GM12801 (cell line): ENCODE results near the gene FRMD4A.

Experiments
- TF ChIP-seq, protein P1 (sequence below): IDR thresholded peaks from one replicate; pipeline ENCODE4 v1.5.1; 2011; ENCODE audit warnings: control low read depth; ENCODE audit not compliant: insufficient read length; ENCODE audit errors: extremely low read depth

Gene FRMD4A

DNA sequence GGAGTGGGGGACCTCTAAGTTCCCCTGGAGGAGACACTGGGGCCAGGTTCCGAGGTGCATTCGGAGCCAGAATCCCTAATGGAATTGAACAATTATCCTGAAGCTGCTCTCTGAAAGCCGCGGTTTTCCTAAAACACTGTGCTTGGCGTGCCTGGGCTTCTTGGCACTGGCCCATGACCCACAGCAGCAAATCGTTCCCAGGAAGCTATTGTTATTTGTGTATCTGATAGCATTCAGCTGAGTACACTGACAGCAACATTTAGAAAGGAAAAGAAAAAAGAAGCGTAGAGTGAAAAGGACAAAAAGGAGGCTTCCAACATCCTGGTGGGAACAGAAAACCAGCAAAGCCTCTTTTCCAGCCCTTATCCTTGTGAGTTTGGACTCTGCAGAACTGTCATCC lies 339.8 kb downstream of the FRMD4A start:
- TF ChIP-seq, protein P1, sequence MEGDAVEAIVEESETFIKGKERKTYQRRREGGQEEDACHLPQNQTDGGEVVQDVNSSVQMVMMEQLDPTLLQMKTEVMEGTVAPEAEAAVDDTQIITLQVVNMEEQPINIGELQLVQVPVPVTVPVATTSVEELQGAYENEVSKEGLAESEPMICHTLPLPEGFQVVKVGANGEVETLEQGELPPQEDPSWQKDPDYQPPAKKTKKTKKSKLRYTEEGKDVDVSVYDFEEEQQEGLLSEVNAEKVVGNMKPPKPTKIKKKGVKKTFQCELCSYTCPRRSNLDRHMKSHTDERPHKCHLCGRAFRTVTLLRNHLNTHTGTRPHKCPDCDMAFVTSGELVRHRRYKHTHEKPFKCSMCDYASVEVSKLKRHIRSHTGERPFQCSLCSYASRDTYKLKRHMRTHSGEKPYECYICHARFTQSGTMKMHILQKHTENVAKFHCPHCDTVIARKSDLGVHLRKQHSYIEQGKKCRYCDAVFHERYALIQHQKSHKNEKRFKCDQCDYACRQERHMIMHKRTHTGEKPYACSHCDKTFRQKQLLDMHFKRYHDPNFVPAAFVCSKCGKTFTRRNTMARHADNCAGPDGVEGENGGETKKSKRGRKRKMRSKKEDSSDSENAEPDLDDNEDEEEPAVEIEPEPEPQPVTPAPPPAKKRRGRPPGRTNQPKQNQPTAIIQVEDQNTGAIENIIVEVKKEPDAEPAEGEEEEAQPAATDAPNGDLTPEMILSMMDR = no peak

- TF ChIP-seq, protein P1 = no peak
Measured at GRCh38 chr10:13990392-13990805, 340.3 kb downstream of the FRMD4A start.

DNA sequence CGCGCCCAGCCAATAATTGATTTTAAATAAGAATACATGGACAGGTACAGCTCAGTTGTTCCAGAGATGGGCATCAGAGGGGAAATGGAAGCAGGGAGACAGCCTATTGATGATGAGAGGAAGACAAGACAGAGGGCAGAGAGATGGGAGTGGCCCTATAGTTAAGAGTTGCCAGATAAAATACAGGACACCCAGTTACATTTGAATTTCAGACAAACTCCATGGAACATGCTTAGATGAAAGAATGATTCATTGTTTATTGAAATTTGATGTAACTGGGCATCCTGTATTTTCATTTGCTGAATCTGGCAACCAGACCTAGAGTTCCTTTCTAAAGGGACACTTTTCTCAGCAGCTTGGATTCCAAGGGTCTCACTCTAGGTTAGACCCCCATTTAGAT lies 341.1 kb downstream of the FRMD4A start:
- TF ChIP-seq, protein P1 = no peak

- TF ChIP-seq, protein P1 = no peak
Measured at GRCh38 chr10:13987446-13987845, 343.3 kb downstream of the FRMD4A start.

DNA sequence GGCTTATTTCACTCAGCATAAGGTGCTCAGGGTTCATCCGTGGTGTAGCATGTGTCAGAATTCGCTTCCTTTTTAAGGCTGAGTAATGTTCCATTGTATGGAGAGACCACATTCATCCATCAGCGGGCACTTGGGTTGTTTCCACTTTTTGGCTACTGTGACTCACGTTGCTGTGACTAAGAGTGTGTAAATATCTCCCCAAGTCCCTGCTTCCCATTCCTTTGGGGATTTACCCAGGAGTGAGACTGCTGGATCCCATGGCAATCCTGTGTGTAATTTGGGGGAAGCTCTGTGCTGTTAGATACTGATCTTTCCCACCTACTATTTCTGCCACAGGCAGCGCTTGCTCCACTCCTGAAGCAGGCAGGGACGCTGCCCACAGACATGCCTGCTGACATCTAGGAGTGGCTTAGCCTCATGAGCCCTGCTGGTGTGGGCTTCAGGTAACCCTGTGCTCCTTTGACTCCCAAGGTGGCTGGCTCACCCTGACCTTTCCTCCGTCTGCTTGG lies 346.0 kb downstream of the FRMD4A start:
- TF ChIP-seq, protein P1 = no peak

GRCh38 chr10:13983035-13983434 lies 347.7 kb downstream of the FRMD4A start:
- TF ChIP-seq, protein P1 = no peak

- TF ChIP-seq, protein P1 = no peak
Measured at GRCh38 chr10:13978533-13979115, 352.1 kb downstream of the FRMD4A start.
